IPS DF 19.7 (cell line): Measurements from ENCODE around the gene SURF4.
"Not testable (repeated sequence)": the region's sequence is repeated elsewhere in the genome, so short reads cannot be mapped to it uniquely, and the experiment has no call there.

ENCODE experiments used
- DNase-seq: peaks from one replicate; pipeline ENCODE4 v3.0.0-alpha.2; 2013; ENCODE audit warnings: low read depth, low spot score

The SURF4 gene

GRCh38 chr9:133397895-133398294 lies 22.0 kb upstream of the SURF4 start:
- DNase-seq: no peak

- no peak for DNase-seq
Measured at GRCh38 chr9:133397370-133397769, 21.5 kb upstream of the SURF4 start.

GRCh38 chr9:133396952-133397351 lies 21.1 kb upstream of the SURF4 start:
- no peak for DNase-seq

- DNase-seq: no peak
Measured at GRCh38 chr9:133394687-133395271, 18.9 kb upstream of the SURF4 start.

- no peak for DNase-seq
Measured at GRCh38 chr9:133393399-133393798, 17.5 kb upstream of the SURF4 start.

- DNase-seq: not testable (repeated sequence)
Measured at GRCh38 chr9:133392308-133392707, 16.4 kb upstream of the SURF4 start.

GRCh38 chr9:133391449-133391848 lies 15.6 kb upstream of the SURF4 start:
- not testable (repeated sequence) for DNase-seq

- DNase-seq: no peak
Measured at GRCh38 chr9:133390713-133391112, 14.9 kb upstream of the SURF4 start.

GRCh38 chr9:133389562-133389961 lies 13.7 kb upstream of the SURF4 start:
- no peak for DNase-seq

GRCh38 chr9:133389025-133389557 lies 13.2 kb upstream of the SURF4 start:
- no peak for DNase-seq

- no peak for DNase-seq
Measured at GRCh38 chr9:133387680-133388079, 11.8 kb upstream of the SURF4 start.

- no peak for DNase-seq
Measured at GRCh38 chr9:133386338-133386737, 10.5 kb upstream of the SURF4 start.

- no peak for DNase-seq
Measured at GRCh38 chr9:133385452-133385851, 9.6 kb upstream of the SURF4 start.

GRCh38 chr9:133384736-133385321 lies 9.0 kb upstream of the SURF4 start:
- DNase-seq: no peak

- DNase-seq: no peak
Measured at GRCh38 chr9:133383438-133383837, 7.6 kb upstream of the SURF4 start.

- DNase-seq: no peak
Measured at GRCh38 chr9:133382507-133383141, 6.8 kb upstream of the SURF4 start.

- no peak for DNase-seq
Measured at GRCh38 chr9:133380734-133381133, 4.9 kb upstream of the SURF4 start.

- no peak for DNase-seq
Measured at GRCh38 chr9:133379153-133380086, 3.6 kb upstream of the SURF4 start.

GRCh38 chr9:133378408-133378962 lies 2.6 kb upstream of the SURF4 start:
- no peak for DNase-seq

GRCh38 chr9:133377721-133378216 lies 1.9 kb upstream of the SURF4 start:
- DNase-seq: no peak

GRCh38 chr9:133377280-133377679 lies 1.4 kb upstream of the SURF4 start:
- DNase-seq: not testable (repeated sequence)
